NOMO-1 (cell line): ENCODE measurements around the gene SRMS.

Experiments
- DNase-seq, 2 experiments: peaks; one replicate each; lab custom pipeline; 2025; ENCODE audit not compliant: unreplicated experiment in 2 of 2; lab: John Stamatoyannopoulos, UW

The SRMS gene

DNA sequence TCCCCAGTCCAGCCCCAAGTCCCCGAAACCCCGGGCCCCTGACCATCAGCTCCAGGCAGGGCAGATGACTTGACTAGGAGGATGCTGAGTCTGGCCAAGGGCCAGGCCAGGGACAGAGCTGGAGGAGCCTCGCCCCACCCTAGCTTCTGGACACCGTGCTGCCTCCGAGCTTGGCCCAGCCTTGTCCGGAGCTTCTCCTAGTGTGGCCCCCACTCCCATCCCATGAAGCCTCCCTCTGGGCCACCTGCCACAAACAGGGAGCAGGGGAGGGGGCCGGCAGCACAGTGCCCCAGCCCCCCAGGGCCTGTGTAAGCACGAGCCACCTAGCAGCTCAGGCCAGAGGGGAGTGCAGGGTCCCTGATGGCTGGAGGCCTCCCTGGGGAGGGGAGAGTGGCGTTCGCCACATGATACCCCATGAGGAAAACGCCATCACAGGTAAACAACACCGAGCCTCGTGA lies 54.0 kb downstream of the SRMS start:
- no peak for DNase-seq

DNA sequence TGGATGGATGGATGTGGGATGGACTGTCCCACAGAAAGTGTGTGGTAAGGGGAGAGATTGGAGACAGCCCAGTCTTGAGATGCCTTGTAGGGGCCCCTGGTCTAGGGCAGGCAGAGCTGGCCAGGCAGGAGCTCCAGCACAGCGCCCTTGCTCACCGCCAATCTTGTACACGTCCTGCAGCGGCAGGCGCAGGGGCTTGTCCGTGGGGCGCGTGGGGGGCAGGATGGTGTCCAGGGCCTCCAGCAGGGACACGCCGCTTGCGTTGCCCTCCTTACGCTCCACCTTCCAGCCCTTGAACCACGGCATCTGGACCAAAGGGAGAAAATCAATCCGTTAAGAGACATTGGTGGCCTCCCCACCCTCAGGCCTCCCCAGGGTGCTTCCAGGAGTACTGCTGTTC lies 54.6 kb downstream of the SRMS start:
- DNase-seq: no peak

DNA sequence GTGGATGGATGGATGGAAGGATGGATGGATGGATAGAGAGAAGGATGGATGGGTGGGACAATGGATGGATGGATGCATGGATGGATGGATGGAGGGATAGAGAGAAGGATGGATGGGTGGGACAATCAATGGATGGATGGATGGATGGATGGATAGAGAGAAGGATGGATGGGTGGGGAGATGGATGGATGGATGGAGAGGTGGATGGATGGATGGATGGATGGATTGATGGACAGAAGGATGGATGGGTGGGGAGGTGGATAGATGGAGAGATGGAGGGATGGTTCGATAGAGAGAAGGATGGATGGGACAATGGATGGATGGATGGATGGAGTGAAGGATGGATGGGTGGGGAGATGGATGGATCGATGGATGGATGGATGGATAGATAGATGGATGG lies 55.0 kb downstream of the SRMS start:
- no peak for DNase-seq

DNA sequence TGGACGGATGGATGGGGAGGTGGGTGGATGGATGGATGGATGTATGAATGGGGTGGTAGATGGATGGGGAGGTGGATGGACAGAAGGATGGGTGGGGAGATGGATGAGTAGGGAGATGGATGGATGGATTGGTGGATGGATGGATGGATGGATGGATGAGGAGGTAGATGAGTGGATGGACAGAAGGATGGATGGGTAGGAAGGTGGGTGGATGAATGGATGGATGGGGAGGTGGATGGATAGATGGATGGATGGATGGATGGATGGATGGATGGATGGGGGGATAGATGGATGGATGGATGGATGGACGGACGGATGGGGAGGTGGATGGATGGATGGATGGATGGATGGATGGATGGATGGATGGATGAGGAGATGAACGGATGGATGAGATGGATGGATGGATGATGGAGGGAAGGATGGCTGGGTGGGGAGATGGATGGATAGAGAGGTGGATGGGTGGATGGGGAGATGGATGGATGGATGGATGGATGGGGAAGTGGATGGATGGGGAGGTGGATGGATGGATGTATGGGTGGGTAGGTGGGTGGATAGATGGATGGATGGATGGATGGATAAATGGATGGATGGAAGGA lies 55.8 kb downstream of the SRMS start:
- DNase-seq: no peak

DNA sequence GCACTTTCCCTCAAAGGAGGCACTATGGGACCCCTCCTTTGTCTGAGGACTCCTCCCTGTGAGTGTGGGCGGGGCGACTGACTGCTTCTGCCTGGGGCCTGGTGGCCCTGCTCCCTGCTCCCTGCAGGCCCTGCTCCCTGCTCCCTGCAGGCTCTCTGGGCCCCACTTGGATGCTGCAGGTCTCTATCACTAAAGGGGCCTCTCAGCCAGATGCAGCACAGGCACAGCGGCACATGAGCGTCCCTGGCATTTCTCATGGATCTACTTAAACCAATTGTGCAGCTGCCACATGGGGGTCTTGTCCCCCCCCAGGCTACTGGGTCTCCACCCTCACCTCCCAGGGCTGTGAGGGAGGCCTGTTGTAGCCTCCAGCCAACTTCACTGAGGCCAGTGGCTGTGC lies 56.5 kb downstream of the SRMS start:
- no peak for DNase-seq
